ENCODE measurements around the gene AFAP1. TPM values are rescaled to one million over a fixed set of nuclear protein-coding genes. Genes with fewer than 3 reads are reported as not detected.

AFAP1 gene
- total and polyA plus RNA-seq, 2 of the 8 experiments (the other 6 are each of a cell fraction or from before 2014, with no cell fraction given), result 3.6 to 18.2 TPM

DNA sequence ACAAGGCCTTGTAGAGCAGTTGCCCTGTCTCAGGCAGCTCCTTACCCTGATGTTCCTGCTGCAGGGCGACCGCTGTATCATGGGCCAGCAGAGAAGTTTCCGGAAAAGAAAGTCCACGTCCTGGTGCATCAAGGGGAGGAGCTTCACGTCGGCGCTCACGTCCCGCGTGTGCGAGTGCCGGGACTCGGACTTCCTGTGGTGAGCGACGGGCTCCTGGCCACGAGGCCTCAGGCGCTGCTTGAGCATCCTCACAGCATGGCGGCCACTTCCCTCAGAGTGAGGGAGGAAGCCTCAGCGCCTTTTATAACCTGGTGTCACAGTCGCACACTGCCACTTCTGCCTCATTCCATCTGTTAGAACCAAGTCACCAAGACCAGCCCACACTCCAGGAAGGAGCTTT, 225.5 kb downstream of the AFAP1 start:
- peaks cover 0 to 4% (median 2%) of the 10 kb centered on the region in 4 experiments; a peak in 3 of 7 replicates for H3K27me3 ChIP-seq (replicated peaks in 1 of 4; ENCODE audit: control insufficient read depth in 3 of 4, extremely low read depth in 1 of 4, insufficient read depth in 3 of 4, low read length in 3 of 4)
- H3K18ac ChIP-seq (ENCODE audit: extremely low read depth, low read length), result no peak overlapping the region
- H3K4me3 ChIP-seq (ENCODE audit: extremely low read depth in 1 of 4, insufficient read depth in 2 of 4, low read depth in 3 of 4, low read length in 4 of 4), result no peak overlapping the region
- no peak overlapping the region for H2BK12ac ChIP-seq (ENCODE audit: low read depth, low read length)
- no peaks in the 10 kb centered on the region for H3K36me3 ChIP-seq (ENCODE audit: control insufficient read depth in 2 of 4, insufficient read depth in 4 of 4, low read length in 3 of 4)
- no peak overlapping the region for H3K27ac ChIP-seq (ENCODE audit: low read depth, low read length)
- H2BK20ac ChIP-seq (ENCODE audit: low read length), result no peak overlapping the region
- H2BK5ac ChIP-seq (ENCODE audit: low read depth, low read length), result no peak overlapping the region
- H3K14ac ChIP-seq (ENCODE audit: insufficient read length), result no peak overlapping the region
- FAIRE-seq (no peak), DNase-seq (ENCODE audit: low read depth in 1 of 2, low spot score in 2 of 2) (no peak)
- H3K9me3 ChIP-seq (ENCODE audit: insufficient read depth in 2 of 2, low read depth in 1 of 2, low read length in 1 of 2), result no peaks in the 10 kb centered on the region; a peak in 1 of 4 replicates
- no peak overlapping the region for H2AK5ac ChIP-seq (ENCODE audit: low read depth, low read length)
- H3K56ac ChIP-seq (replicated peaks; ENCODE audit: insufficient read length, low read depth, low read length), result no peak overlapping the region
- no peak overlapping the region for H2BK15ac ChIP-seq (ENCODE audit: low read length)
- ChIA-PET POLR2A (ENCODE audit: partially characterized antibody) (no interaction called here), CTCF (ENCODE audit: partially characterized antibody) (interaction anchor here (1.0 to 1.6 kb wide), 3 partner anchors 9 to 183 kb away, joined by 3 to 7 read pairs (median 3); no protein-coding TSS in a partner anchor)
- no peak overlapping the region for H2AFZ ChIP-seq (ENCODE audit: low read length)
- H4K91ac ChIP-seq (replicated peaks; ENCODE audit: insufficient read length, low read length), result no peak overlapping the region
- no peaks in the 10 kb centered on the region for H3K79me2 ChIP-seq (ENCODE audit: control insufficient read depth in 1 of 2, insufficient read depth in 2 of 2, low read length in 2 of 2)
- no peaks in the 10 kb centered on the region for H4K20me1 ChIP-seq (replicated peaks in 1 of 2; ENCODE audit: control insufficient read depth in 1 of 2, insufficient read depth in 2 of 2, low read length in 2 of 2)
- peaks cover 5% of the 10 kb centered on the region for H3K23me2 ChIP-seq (ENCODE audit: low read depth, low read length)
- no peak overlapping the region for H3K4me2 ChIP-seq (ENCODE audit: insufficient read depth in 1 of 2, low read depth in 2 of 2, low read length in 2 of 2)
- no peak overlapping the region for H2BK120ac ChIP-seq (replicated peaks; ENCODE audit: low read depth, low read length)
- 86% methylated on average over 20 of the region's 20 CpGs; no CpG with 5 or more reads in 1 of the 2 experiments for WGBS, 2 experiments (ENCODE audit: extremely low coverage in 1 of 2, insufficient coverage in 1 of 2, insufficient read length in 1 of 2, insufficient replicate concordance in 2 of 2, low coverage in 1 of 2, low lambda C conversion rate in 2 of 2, missing lambda C conversion rate in 1 of 2)
- H3K79me1 ChIP-seq (ENCODE audit: low read depth, low read length), result no peaks in the 10 kb centered on the region
- H3K23ac ChIP-seq (ENCODE audit: insufficient read length), result no peak overlapping the region
- H4K8ac ChIP-seq (ENCODE audit: extremely low read depth, insufficient read depth, low read length), result peak overlapping the region; percentile 38
- peaks cover 0 to 3% (median 1%) of the 10 kb centered on the region in 4 experiments; a peak in 4 of 7 replicates for H3K4me1 ChIP-seq (replicated peaks in 1 of 4; ENCODE audit: control insufficient read depth in 3 of 4, insufficient read depth in 4 of 4, low read length in 3 of 4)
- H3K4ac ChIP-seq (replicated peaks; ENCODE audit: insufficient read length, low read depth, low read length), result no peak overlapping the region
- H4K5ac ChIP-seq (ENCODE audit: insufficient read length, low read depth, low read length), result no peak overlapping the region
- H3K9ac ChIP-seq (replicated peaks in 1 of 4; ENCODE audit: extremely low read depth in 1 of 4, low read depth in 3 of 4, low read length in 3 of 4), result no peak overlapping the region
- no peak for TF ChIP-seq KDM5A (IDR thresholded peaks at IDR 0.05; ENCODE audit: low read length)
- no peak for TF ChIP-seq MAFK (IDR thresholded peaks at IDR 0.05; ENCODE audit: low read depth, low read length)
- TF ChIP-seq RAD21 (IDR thresholded peaks at IDR 0.05 in 1 of 2, conservative IDR thresholded peaks at IDR 0.05 in 1 of 2; ENCODE audit: low read depth in 2 of 2, low read length in 2 of 2), result no peak
- no peak for TF ChIP-seq SIX5 (IDR thresholded peaks at IDR 0.05; ENCODE audit: low read depth, low read length)

All from H1 (cell line).